Ishikawa (cell line): ENCODE results near the gene ARHGAP22.

Source experiments
- CEBPB ChIP-seq: IDR thresholded peaks from 2 replicates; pipeline ENCODE4 v1.6.1; 2012
- CREB1 ChIP-seq: IDR thresholded peaks from 2 replicates; pipeline ENCODE4 v1.6.1; 2012; ENCODE audit warnings: low read depth
- EGR1 ChIP-seq: IDR thresholded peaks from 2 replicates; pipeline ENCODE4 v1.6.1; 2012
- EP300 ChIP-seq: IDR thresholded peaks from 2 replicates; pipeline ENCODE4 v1.6.1; 2012; ENCODE audit warnings: borderline replicate concordance
- FOXM1 ChIP-seq: IDR thresholded peaks from 2 replicates; pipeline ENCODE4 v1.6.1; 2012; ENCODE audit warnings: low read depth, borderline replicate concordance
- NFIC ChIP-seq: IDR thresholded peaks from 2 replicates; pipeline ENCODE4 v1.6.1; 2012
- RAD21 ChIP-seq: IDR thresholded peaks from 2 replicates; pipeline ENCODE4 v1.6.1; 2012; ENCODE audit warnings: low read depth
- TAF1 ChIP-seq: IDR thresholded peaks from 2 replicates; pipeline ENCODE4 v1.6.1; 2012; ENCODE audit warnings: low read depth, mild to moderate bottlenecking
- TCF12 ChIP-seq: IDR thresholded peaks from 2 replicates; pipeline ENCODE4 v1.6.1; 2012; ENCODE audit warnings: low read depth
- TEAD4 ChIP-seq: IDR thresholded peaks from 2 replicates; pipeline ENCODE4 v1.6.1; 2012
- YY1 ChIP-seq: IDR thresholded peaks from 2 replicates; pipeline ENCODE4 v1.6.1; 2012; ENCODE audit warnings: low read depth
- ZBTB7A ChIP-seq: IDR thresholded peaks from 2 replicates; pipeline ENCODE4 v1.6.1; 2012; ENCODE audit warnings: low read depth
- TF ChIP-seq, protein P1 (sequence below): IDR thresholded peaks from 2 replicates; pipeline ENCODE4 v1.6.1; 2012
- TF ChIP-seq, protein P2 (sequence below): IDR thresholded peaks from 2 replicates; pipeline ENCODE4 v1.6.1; 2012
- TF ChIP-seq, protein P3 (sequence below): IDR thresholded peaks from 2 replicates; pipeline ENCODE4 v1.6.1; 2012; ENCODE audit warnings: low read depth, mild to moderate bottlenecking

The ARHGAP22 gene, protein sequence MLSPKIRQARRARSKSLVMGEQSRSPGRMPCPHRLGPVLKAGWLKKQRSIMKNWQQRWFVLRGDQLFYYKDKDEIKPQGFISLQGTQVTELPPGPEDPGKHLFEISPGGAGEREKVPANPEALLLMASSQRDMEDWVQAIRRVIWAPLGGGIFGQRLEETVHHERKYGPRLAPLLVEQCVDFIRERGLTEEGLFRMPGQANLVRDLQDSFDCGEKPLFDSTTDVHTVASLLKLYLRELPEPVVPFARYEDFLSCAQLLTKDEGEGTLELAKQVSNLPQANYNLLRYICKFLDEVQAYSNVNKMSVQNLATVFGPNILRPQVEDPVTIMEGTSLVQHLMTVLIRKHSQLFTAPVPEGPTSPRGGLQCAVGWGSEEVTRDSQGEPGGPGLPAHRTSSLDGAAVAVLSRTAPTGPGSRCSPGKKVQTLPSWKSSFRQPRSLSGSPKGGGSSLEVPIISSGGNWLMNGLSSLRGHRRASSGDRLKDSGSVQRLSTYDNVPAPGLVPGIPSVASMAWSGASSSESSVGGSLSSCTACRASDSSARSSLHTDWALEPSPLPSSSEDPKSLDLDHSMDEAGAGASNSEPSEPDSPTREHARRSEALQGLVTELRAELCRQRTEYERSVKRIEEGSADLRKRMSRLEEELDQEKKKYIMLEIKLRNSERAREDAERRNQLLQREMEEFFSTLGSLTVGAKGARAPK

DNA sequence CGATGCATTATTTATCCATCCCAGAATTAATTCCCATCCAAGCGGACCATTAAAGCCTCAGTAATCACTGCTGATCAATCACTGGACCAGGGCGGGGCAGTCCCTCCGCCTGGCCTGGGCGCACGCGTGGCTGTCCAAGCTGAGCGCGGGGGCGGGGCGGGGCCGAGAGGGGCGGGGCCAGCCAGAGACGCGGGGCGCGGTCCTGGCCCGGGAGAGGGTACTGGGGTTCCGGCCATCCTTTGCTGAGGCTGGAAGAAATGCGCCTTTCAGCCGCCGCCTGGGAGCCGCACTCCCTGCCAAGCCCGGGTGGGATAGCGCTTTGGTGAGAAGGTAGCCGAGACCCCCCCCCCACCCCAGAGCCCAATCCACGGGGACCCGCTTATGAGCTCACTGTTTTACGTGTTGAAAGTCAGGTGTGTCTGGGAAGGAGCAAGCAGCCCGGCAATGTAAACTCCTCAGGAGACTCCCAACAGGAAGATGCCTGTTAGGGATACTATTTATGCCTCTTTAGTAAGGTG is at the start of gene ARHGAP22:
ARHGAP22 (minus strand) TSS at position 83 of the 518 bp plus-strand sequence. CDS start 277 bp downstream, outside the sequence.
- TF ChIP-seq YY1 = no peak
- TF ChIP-seq CEBPB = no peak

DNA sequence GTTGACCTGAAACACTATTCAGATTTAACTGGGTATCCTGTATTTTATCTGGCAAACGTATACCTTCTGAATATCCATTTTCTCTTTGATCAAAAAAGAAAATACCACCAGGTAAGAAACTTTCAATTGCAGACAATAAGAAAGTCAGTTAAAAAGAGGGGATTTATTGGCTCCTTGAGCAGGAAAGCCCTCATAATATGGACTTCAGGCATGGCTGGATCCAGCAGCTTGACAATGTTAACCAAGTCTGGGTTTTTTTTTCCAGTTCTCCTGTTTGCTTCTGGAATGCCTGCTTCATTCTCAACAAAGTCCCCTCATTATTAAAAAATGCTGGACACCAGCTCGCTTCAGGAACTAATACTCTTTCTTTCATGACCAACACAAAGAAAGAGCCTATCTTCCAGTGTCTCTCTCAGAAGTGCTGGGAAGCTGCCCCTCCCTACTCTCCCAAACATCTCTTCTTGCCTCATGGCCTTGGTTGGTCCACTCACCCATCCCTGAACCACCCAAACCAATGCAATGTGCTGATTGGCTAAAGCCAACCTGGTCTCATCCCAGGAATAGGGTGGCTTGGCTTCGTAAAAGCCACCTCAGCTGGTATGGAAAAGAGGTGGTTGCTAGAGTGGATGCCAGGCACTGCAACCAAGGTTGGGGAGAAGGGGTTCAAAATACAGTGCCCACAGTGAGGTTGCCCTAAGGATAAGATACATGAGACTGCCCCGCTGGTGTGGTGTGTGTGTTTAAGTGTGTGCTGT is 49.2 kb upstream of the ARHGAP22 start:
- TF ChIP-seq EGR1 = no peak
- TF ChIP-seq TEAD4 = no peak
- no peak for TF ChIP-seq YY1
- TF ChIP-seq TAF1 = no peak
- TF ChIP-seq FOXM1 = no peak
- TF ChIP-seq EP300 = no peak

DNA sequence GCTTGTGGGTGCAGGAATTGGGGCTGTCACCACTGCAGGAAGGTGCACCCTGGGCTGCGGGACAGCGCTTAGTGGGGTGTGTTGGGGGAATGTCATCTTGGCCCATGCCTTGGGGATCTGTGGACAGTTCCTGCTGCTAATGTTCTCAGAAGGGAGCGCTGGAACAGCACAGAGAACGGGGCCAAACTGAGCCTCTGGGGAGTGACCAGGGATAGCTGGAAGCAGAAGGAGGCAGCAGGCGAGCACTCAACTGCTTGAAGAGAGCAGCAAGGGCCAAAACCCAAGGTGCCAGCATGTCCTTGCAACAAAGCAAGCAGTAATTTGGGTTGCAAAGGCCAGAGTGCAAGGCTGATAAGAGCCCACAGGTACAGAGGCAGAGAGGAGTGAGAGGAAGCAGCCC is 48.5 kb upstream of the ARHGAP22 start:
- TF ChIP-seq TEAD4 = no peak

DNA sequence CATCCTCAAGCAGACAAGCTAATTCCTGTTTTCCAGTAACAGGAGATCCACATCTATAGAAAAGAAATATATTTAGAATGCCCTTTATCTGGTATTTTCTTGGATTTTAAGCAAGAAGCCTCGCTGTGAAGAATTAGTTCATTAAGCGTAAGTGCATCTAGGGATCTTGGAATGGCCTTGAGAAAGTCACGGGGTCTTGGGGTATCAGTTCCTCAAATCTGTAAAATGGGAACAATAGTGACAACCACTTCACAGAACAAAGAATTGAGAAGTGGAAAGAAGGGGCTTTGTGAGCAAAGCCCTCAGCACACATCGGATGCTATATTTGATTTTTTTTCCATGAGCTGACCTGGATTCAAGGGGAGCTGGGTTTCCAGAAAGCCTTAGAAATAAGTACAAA is 47.5 kb upstream of the ARHGAP22 start:
- no peak for TF ChIP-seq RAD21
- no peak for TF ChIP-seq TAF1
- TF ChIP-seq, protein P1, sequence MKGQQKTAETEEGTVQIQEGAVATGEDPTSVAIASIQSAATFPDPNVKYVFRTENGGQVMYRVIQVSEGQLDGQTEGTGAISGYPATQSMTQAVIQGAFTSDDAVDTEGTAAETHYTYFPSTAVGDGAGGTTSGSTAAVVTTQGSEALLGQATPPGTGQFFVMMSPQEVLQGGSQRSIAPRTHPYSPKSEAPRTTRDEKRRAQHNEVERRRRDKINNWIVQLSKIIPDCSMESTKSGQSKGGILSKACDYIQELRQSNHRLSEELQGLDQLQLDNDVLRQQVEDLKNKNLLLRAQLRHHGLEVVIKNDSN = no peak
- no peak for TF ChIP-seq CEBPB
- no peak for TF ChIP-seq EGR1
- TF ChIP-seq NFIC = no peak
- TF ChIP-seq TEAD4 = no peak
- no peak for TF ChIP-seq ZBTB7A
- no peak for TF ChIP-seq TCF12
- TF ChIP-seq, protein P2, sequence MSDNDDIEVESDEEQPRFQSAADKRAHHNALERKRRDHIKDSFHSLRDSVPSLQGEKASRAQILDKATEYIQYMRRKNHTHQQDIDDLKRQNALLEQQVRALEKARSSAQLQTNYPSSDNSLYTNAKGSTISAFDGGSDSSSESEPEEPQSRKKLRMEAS = no peak
- TF ChIP-seq, protein P3, sequence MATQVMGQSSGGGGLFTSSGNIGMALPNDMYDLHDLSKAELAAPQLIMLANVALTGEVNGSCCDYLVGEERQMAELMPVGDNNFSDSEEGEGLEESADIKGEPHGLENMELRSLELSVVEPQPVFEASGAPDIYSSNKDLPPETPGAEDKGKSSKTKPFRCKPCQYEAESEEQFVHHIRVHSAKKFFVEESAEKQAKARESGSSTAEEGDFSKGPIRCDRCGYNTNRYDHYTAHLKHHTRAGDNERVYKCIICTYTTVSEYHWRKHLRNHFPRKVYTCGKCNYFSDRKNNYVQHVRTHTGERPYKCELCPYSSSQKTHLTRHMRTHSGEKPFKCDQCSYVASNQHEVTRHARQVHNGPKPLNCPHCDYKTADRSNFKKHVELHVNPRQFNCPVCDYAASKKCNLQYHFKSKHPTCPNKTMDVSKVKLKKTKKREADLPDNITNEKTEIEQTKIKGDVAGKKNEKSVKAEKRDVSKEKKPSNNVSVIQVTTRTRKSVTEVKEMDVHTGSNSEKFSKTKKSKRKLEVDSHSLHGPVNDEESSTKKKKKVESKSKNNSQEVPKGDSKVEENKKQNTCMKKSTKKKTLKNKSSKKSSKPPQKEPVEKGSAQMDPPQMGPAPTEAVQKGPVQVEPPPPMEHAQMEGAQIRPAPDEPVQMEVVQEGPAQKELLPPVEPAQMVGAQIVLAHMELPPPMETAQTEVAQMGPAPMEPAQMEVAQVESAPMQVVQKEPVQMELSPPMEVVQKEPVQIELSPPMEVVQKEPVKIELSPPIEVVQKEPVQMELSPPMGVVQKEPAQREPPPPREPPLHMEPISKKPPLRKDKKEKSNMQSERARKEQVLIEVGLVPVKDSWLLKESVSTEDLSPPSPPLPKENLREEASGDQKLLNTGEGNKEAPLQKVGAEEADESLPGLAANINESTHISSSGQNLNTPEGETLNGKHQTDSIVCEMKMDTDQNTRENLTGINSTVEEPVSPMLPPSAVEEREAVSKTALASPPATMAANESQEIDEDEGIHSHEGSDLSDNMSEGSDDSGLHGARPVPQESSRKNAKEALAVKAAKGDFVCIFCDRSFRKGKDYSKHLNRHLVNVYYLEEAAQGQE = no peak
- TF ChIP-seq EP300 = no peak

DNA sequence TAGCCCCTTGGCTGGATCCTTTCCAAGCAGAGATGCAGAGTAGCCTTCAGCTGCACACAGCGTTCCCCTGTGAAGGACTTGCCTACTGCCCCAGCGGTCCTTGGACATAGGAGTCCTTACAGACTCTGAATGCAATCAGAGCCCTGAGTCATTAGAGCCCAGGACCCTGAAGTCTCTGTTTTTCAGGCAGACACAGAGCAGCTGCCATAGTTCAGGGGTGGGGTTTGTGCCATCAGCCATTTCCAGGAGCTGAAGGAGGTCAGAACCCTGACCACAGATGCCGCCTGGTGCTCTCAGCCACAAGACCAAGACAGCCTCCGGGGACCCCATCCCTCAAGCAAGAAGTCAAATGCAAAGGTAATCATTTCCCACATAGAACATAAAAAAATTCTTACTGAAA is 47.0 kb upstream of the ARHGAP22 start:
- no peak for TF ChIP-seq TEAD4
- no peak for TF ChIP-seq EP300
- TF ChIP-seq, protein P3 = no peak
- TF ChIP-seq NFIC = no peak
- no peak for TF ChIP-seq CREB1

DNA sequence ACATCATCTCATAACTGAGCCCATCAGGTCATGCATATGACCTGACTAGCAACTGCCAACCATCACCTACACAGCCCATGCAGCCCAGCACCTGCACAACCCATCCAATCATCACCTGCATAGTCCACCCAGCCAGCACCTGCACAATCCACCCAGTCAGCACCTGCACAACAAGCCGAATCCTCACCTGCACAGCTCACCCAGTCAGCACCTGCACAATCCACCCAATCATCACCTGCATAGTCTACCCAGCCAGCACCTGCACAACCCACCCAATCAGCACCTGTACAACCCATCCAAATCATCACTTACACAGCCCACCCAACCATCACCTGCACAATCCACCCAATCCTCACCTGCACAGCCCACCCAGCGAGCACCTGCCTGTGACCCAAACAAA is 46.4 kb upstream of the ARHGAP22 start:
- TF ChIP-seq CEBPB = no peak
- no peak for TF ChIP-seq YY1
- TF ChIP-seq, protein P3 = no peak
- TF ChIP-seq ZBTB7A = no peak
- no peak for TF ChIP-seq FOXM1
